ENCODE measurements around the gene CTIF.

The CTIF gene

DNA sequence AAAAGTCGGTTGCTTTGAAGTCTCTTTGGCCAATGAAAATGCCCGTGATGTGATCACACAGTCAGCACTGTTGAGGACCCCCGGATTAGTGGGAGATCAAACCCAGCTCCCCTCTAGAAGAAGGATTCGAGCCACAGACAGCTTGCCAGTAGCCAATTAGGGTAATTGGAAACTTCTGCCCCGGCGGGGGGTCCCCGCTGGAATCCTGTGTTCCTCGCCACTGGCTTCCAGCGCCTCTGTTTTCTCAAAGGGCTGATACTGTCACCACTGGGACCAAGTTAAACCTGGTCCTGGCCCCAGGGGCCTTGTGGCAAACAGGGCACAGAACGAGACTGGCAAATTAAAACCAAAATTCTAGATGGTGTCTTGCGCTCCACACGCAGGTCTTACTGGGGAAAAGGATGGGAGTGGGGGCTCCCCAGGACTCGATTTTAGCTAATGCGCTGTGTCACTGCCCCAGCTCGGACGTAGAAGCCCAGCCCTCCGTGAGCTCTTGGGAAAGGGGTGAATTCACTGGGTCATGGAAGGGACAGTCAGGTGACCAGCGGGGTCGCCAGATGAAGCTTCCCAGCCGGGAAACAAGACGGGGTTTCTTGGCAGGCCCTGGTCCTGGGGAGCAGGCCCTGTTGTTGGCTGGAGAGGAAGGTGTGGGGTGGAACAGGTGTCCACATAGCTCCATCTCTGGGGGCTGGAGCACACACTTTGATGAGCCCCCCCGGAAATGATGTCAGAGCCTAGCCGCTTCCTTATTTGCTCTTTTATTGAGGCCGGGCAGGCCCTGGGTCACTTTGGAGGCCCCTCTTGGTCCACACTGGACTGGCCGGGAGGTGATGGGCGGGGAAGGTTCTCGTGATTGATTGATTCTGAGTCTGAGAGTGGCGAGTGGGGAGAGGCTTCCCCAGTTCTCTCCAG is 321.7 kb downstream of the CTIF start:
- H3K27ac ChIP-seq (ENCODE audit: low read depth, low read length): no peak overlapping the region
- no peaks in the 10 kb centered on the region for H3K9me3 ChIP-seq (ENCODE audit: control insufficient read depth in 1 of 2, low read length in 2 of 2)
- no peaks in the 10 kb centered on the region for H3K27me3 ChIP-seq (ENCODE audit: control insufficient read depth in 1 of 2, insufficient read depth in 2 of 2, low read length in 2 of 2)
- no peak overlapping the region for H3K9ac ChIP-seq (ENCODE audit: low read depth in 1 of 2, low read length in 2 of 2)
- H3K36me3 ChIP-seq (ENCODE audit: control insufficient read depth in 1 of 2, insufficient read depth in 2 of 2, low read length in 2 of 2): no peaks in the 10 kb centered on the region
- no peak overlapping the region for H3K4me3 ChIP-seq (ENCODE audit: low read depth in 1 of 2, low read length in 2 of 2)
- no peaks in the 10 kb centered on the region for H3K4me1 ChIP-seq (ENCODE audit: control insufficient read depth in 1 of 2, insufficient read depth in 2 of 2, low read length in 2 of 2)

DNA sequence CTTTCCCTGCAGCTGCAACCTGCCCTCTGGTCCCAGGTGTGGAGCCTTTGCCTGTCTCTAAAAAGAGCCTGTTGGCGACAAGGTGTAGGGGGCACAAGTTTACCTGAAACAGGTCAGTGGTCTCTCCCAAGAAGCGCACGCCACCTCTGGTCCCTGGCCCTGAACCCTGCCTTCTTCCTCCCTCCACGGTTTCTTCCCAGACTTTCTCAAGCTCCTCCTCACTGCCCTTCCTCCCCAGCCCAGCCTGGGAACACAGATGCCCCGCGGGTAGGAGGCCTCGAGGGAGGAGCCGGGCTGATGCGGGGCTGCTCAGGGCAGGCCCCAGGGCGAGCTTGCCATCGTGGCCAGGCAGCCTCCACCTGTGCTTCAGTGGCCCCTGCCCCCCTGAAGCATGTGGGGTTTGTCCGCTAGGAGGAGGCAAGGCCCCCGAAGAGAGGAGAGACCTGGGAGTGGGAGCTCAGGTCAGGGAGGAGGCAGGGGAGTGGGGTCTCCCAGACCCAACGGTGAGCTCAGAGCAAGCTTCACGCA is 322.4 kb downstream of the CTIF start:
- H3K4me3 ChIP-seq (ENCODE audit: low read depth in 1 of 2, low read length in 2 of 2): no peak overlapping the region
- H3K27ac ChIP-seq (ENCODE audit: low read depth, low read length): no peak overlapping the region
- H3K4me1 ChIP-seq (ENCODE audit: control insufficient read depth in 1 of 2, insufficient read depth in 2 of 2, low read length in 2 of 2): no peaks in the 10 kb centered on the region
- H3K9ac ChIP-seq (ENCODE audit: low read depth in 1 of 2, low read length in 2 of 2): no peak overlapping the region
- H3K36me3 ChIP-seq (ENCODE audit: control insufficient read depth in 1 of 2, insufficient read depth in 2 of 2, low read length in 2 of 2): no peaks in the 10 kb centered on the region
- H3K27me3 ChIP-seq (ENCODE audit: control insufficient read depth in 1 of 2, insufficient read depth in 2 of 2, low read length in 2 of 2): no peaks in the 10 kb centered on the region
- no peaks in the 10 kb centered on the region for H3K9me3 ChIP-seq (ENCODE audit: control insufficient read depth in 1 of 2, low read length in 2 of 2)

DNA sequence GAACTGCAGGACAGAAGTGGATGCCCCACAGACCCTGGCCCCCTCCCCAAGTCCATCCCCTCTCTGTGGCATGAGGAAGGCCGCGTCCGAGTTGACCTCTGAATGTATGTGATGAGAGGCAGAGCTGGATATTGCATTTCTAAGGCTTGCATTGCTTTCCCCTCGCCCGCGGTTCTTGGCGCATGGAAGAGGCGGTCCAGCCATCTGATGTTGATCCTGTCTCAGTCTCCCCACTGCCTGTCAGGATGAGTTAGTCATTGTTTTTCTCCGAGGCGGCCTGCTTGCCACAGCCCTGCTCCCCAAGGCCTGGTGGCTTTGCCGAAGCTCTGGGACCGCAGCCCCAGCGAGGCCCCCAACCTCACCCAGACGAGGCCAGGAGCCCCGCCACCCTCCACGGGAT is 323.3 kb downstream of the CTIF start:
- H3K27ac ChIP-seq (ENCODE audit: low read depth, low read length): no peak overlapping the region
- no peak overlapping the region for H3K9ac ChIP-seq (ENCODE audit: low read depth in 1 of 2, low read length in 2 of 2)
- no peak overlapping the region for H3K4me3 ChIP-seq (ENCODE audit: low read depth in 1 of 2, low read length in 2 of 2)
- H3K36me3 ChIP-seq (ENCODE audit: control insufficient read depth in 1 of 2, insufficient read depth in 2 of 2, low read length in 2 of 2): no peaks in the 10 kb centered on the region
- H3K4me1 ChIP-seq (ENCODE audit: control insufficient read depth in 1 of 2, insufficient read depth in 2 of 2, low read length in 2 of 2): peaks cover 0 to 4% of the 10 kb centered on the region in 2 donors
- no peaks in the 10 kb centered on the region for H3K27me3 ChIP-seq (ENCODE audit: control insufficient read depth in 1 of 2, insufficient read depth in 2 of 2, low read length in 2 of 2)
- no peaks in the 10 kb centered on the region for H3K9me3 ChIP-seq (ENCODE audit: control insufficient read depth in 1 of 2, low read length in 2 of 2)

GRCh38 chr18:48862678-48863270 is 323.9 kb downstream of the CTIF start:
- Histone ChIP-seq H3K36me3 (ENCODE audit: control insufficient read depth in 1 of 2, insufficient read depth in 2 of 2, low read length in 2 of 2) (no peaks in the 10 kb centered on the region), H3K9ac (ENCODE audit: low read depth in 1 of 2, low read length in 2 of 2) (no peak overlapping the region), H3K27me3 (ENCODE audit: control insufficient read depth in 1 of 2, insufficient read depth in 2 of 2, low read length in 2 of 2) (no peaks in the 10 kb centered on the region), H3K4me1 (ENCODE audit: control insufficient read depth in 1 of 2, insufficient read depth in 2 of 2, low read length in 2 of 2) (peaks cover 0 to 4% of the 10 kb centered on the region in 2 donors), H3K9me3 (ENCODE audit: control insufficient read depth in 1 of 2, low read length in 2 of 2) (no peaks in the 10 kb centered on the region), H3K4me3 (ENCODE audit: low read depth in 1 of 2, low read length in 2 of 2) (no peak overlapping the region), H3K27ac (ENCODE audit: low read depth, low read length) (no peak overlapping the region)

DNA sequence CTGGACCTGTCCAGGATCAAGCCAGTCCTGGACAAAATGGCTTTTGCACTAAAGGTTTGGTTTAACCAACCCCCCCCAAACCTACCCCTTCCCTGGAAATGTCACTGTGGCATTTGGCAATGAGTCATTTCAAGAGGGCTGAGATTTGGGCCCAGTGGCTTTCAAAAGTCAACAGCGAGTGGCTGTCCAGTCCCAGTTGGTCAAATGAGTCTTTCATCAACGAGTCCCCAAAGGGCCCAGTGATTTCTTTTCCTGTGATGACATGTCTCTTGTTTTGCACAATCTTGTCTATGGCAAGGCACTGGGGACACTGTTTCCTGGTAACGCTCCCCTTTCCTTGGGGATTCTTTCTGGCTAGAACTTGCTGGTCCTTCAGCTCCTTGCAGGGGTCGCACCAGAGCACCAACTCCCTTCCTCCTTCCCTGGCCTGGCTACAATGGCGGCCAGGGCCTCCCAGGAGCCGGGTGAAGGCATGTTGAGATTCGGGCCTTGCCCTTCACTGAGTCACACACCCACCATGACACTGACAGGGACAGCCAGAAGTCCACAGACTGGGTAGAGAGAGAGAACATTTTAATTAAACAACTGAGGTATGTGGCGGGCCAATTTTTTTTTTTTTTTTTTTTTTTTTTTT is 324.7 kb downstream of the CTIF start:
- Histone ChIP-seq H3K4me1 (ENCODE audit: control insufficient read depth in 1 of 2, insufficient read depth in 2 of 2, low read length in 2 of 2) (peaks cover under 1 to 9% of the 10 kb centered on the region in 2 donors), H3K9ac (ENCODE audit: low read depth in 1 of 2, low read length in 2 of 2) (no peak overlapping the region), H3K9me3 (ENCODE audit: control insufficient read depth in 1 of 2, low read length in 2 of 2) (no peaks in the 10 kb centered on the region), H3K36me3 (ENCODE audit: control insufficient read depth in 1 of 2, insufficient read depth in 2 of 2, low read length in 2 of 2) (no peaks in the 10 kb centered on the region), H3K27ac (ENCODE audit: low read depth, low read length) (no peak overlapping the region), H3K4me3 (ENCODE audit: low read depth in 1 of 2, low read length in 2 of 2) (no peak overlapping the region), H3K27me3 (ENCODE audit: control insufficient read depth in 1 of 2, insufficient read depth in 2 of 2, low read length in 2 of 2) (no peaks in the 10 kb centered on the region)

GRCh38 chr18:48864876-48865275 is 326.0 kb downstream of the CTIF start:
- Histone ChIP-seq H3K36me3 (ENCODE audit: control insufficient read depth in 1 of 2, insufficient read depth in 2 of 2, low read length in 2 of 2) (no peaks in the 10 kb centered on the region), H3K4me1 (ENCODE audit: control insufficient read depth in 1 of 2, insufficient read depth in 2 of 2, low read length in 2 of 2) (peaks cover 7 to 10% of the 10 kb centered on the region in 2 donors), H3K27ac (ENCODE audit: low read depth, low read length) (no peak overlapping the region), H3K27me3 (ENCODE audit: control insufficient read depth in 1 of 2, insufficient read depth in 2 of 2, low read length in 2 of 2) (no peaks in the 10 kb centered on the region), H3K9ac (ENCODE audit: low read depth in 1 of 2, low read length in 2 of 2) (no peak overlapping the region), H3K9me3 (ENCODE audit: control insufficient read depth in 1 of 2, low read length in 2 of 2) (no peaks in the 10 kb centered on the region), H3K4me3 (ENCODE audit: low read depth in 1 of 2, low read length in 2 of 2) (no peak overlapping the region)

- Histone ChIP-seq H3K27ac (ENCODE audit: low read depth, low read length) (no peak overlapping the region), H3K9me3 (ENCODE audit: control insufficient read depth in 1 of 2, low read length in 2 of 2) (no peaks in the 10 kb centered on the region), H3K4me1 (ENCODE audit: control insufficient read depth in 1 of 2, insufficient read depth in 2 of 2, low read length in 2 of 2) (peaks cover 7 to 10% of the 10 kb centered on the region in 2 donors), H3K27me3 (ENCODE audit: control insufficient read depth in 1 of 2, insufficient read depth in 2 of 2, low read length in 2 of 2) (no peaks in the 10 kb centered on the region), H3K36me3 (ENCODE audit: control insufficient read depth in 1 of 2, insufficient read depth in 2 of 2, low read length in 2 of 2) (no peaks in the 10 kb centered on the region), H3K4me3 (ENCODE audit: low read depth in 1 of 2, low read length in 2 of 2) (no peak overlapping the region), H3K9ac (ENCODE audit: low read depth in 1 of 2, low read length in 2 of 2) (no peak overlapping the region)
Measured at GRCh38 chr18:48866028-48866733, 327.4 kb downstream of the CTIF start.

DNA sequence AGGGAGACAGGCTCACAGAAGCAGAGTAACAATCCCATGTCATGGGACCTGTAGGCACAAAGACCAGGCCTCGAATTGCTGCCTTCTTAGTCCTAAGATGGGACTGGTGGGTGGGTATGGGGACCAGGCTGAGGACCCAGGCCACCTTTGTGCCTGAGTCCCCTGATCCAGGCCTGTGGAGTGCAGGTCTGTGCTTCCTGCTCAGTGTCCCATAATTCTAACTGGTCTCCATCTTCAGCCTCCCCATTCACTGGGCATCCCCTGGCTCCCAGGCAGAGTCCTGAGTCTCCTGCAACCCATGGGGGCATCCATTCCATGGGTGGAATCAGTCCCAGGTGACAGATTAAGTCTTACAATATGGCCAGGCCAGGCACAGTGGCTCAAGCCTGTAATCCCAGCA is 328.0 kb downstream of the CTIF start:
- no peak overlapping the region for H3K4me3 ChIP-seq (ENCODE audit: low read depth in 1 of 2, low read length in 2 of 2)
- no peak overlapping the region for H3K27ac ChIP-seq (ENCODE audit: low read depth, low read length)
- H3K9ac ChIP-seq (ENCODE audit: low read depth in 1 of 2, low read length in 2 of 2): no peak overlapping the region

GRCh38 chr18:48867978-48868377 is 329.1 kb downstream of the CTIF start:
- H3K4me3 ChIP-seq (ENCODE audit: low read depth in 1 of 2, low read length in 2 of 2): no peak overlapping the region
- no peak overlapping the region for H3K9ac ChIP-seq (ENCODE audit: low read depth in 1 of 2, low read length in 2 of 2)
- no peaks in the 10 kb centered on the region for H3K9me3 ChIP-seq (ENCODE audit: control insufficient read depth in 1 of 2, low read length in 2 of 2)
- no peaks in the 10 kb centered on the region for H3K27me3 ChIP-seq (ENCODE audit: control insufficient read depth in 1 of 2, insufficient read depth in 2 of 2, low read length in 2 of 2)
- no peak overlapping the region for H3K27ac ChIP-seq (ENCODE audit: low read depth, low read length)
- H3K4me1 ChIP-seq (ENCODE audit: control insufficient read depth in 1 of 2, insufficient read depth in 2 of 2, low read length in 2 of 2): peaks cover 7 to 10% of the 10 kb centered on the region in 2 donors
- no peaks in the 10 kb centered on the region for H3K36me3 ChIP-seq (ENCODE audit: control insufficient read depth in 1 of 2, insufficient read depth in 2 of 2, low read length in 2 of 2)

More for the DNA sequence above, 328.0 kb downstream of the CTIF start:
- H3K36me3 ChIP-seq (ENCODE audit: control insufficient read depth in 1 of 2, insufficient read depth in 2 of 2, low read length in 2 of 2): no peaks in the 10 kb centered on the region
- no peaks in the 10 kb centered on the region for H3K27me3 ChIP-seq (ENCODE audit: control insufficient read depth in 1 of 2, insufficient read depth in 2 of 2, low read length in 2 of 2)
- H3K9me3 ChIP-seq (ENCODE audit: control insufficient read depth in 1 of 2, low read length in 2 of 2): no peaks in the 10 kb centered on the region
- peaks cover 7 to 10% of the 10 kb centered on the region in 2 donors for H3K4me1 ChIP-seq (ENCODE audit: control insufficient read depth in 1 of 2, insufficient read depth in 2 of 2, low read length in 2 of 2)
